Fibroblast of lung (primary cell): ENCODE results near the gene KCNMA1. TPM values are rescaled to one million over a fixed set of nuclear protein-coding genes. Genes with fewer than 3 reads are reported as not detected.

Source experiments
- DNase-seq, 2 donors: peaks; one replicate each; pipeline versions ENCODE4 v3.0.0 to v3.0.0-alpha.2; 2010; ENCODE audit warnings: low read depth in 2 of 2
- H2AFZ ChIP-seq: 2 replicates; pipeline ENCODE4 v1.5.1; 2012; ENCODE audit warnings: low read length, control low read depth, inconsistent platforms
- H3K27ac ChIP-seq: 2 replicates; pipeline ENCODE4 v1.5.1; 2011; ENCODE audit warnings: low read length, control low read depth; ENCODE audit not compliant: insufficient read depth
- H3K27me3 ChIP-seq: 2 replicates; pipeline ENCODE4 v1.5.1; 2011; ENCODE audit warnings: mild to moderate bottlenecking, low read length; ENCODE audit not compliant: control insufficient read depth, insufficient read depth
- H3K36me3 ChIP-seq: 2 replicates; pipeline ENCODE4 v1.5.1; 2011; ENCODE audit warnings: low read length; ENCODE audit not compliant: control insufficient read depth, insufficient read depth
- H3K4me1 ChIP-seq: 2 replicates; pipeline ENCODE4 v1.5.1; 2011; ENCODE audit warnings: low read length; ENCODE audit not compliant: control insufficient read depth, insufficient read depth; ENCODE audit errors: extremely low read depth
- H3K4me2 ChIP-seq: 2 replicates; pipeline ENCODE4 v1.5.1; 2011; ENCODE audit warnings: low read length, control low read depth; ENCODE audit not compliant: insufficient read depth; ENCODE audit errors: extremely low read depth
- H3K4me3 ChIP-seq, 4 experiments: fragments of 200-600 bp in 1 of 4; sonication (generic) in 1 of 4; replicated peaks in 1 of 4; 2 replicates each; pipeline ENCODE4 v1.5.1; 2011 to 2016; ENCODE audit warnings: low read length in 4 of 4, low read depth in 3 of 4, mild to moderate bottlenecking in 3 of 4, control low read depth in 2 of 4, inconsistent platforms in 1 of 4, mixed read lengths in 1 of 4; ENCODE audit not compliant: insufficient read depth in 1 of 4; ENCODE audit errors: control extremely low read depth in 1 of 4
- H3K79me2 ChIP-seq: 2 replicates; pipeline ENCODE4 v1.5.1; 2012; ENCODE audit warnings: mild to moderate bottlenecking, low read length, inconsistent platforms; ENCODE audit not compliant: control insufficient read depth, insufficient read depth
- H3K9ac ChIP-seq: 2 replicates; pipeline ENCODE4 v1.5.1; 2011; ENCODE audit warnings: mild to moderate bottlenecking, low read length, control low read depth; ENCODE audit not compliant: insufficient read depth
- H3K9me3 ChIP-seq: 2 replicates; pipeline ENCODE4 v1.5.1; 2012; ENCODE audit warnings: low read depth, low read length; ENCODE audit not compliant: control insufficient read depth, insufficient read depth
- H4K20me1 ChIP-seq: 2 replicates; pipeline ENCODE4 v1.5.1; 2011; ENCODE audit warnings: low read length; ENCODE audit not compliant: control insufficient read depth, insufficient read depth; ENCODE audit errors: extremely low read depth
- CTCF ChIP-seq, 2 donors: IDR thresholded peaks in 1 of 2; conservative IDR thresholded peaks in 1 of 2; 1 replicate in 1 of 2; 2 replicates in 1 of 2; pipeline ENCODE4 v1.5.1; 2011 to 2012; ENCODE audit warnings: low read length in 2 of 2, control low read depth in 1 of 2, inconsistent platforms in 1 of 2, low read depth in 1 of 2, mild to moderate bottlenecking in 1 of 2
- EZH2 ChIP-seq: IDR thresholded peaks from 2 replicates; pipeline ENCODE4 v1.5.1; 2012; ENCODE audit warnings: low read length, control low read depth, mild to moderate bottlenecking; ENCODE audit errors: missing control alignments
- polyA plus RNA-seq, 2 donors: library from polyadenylated mRNA; depleted of rRNA in 1 of 2; stranded (reverse) in 1 of 2; unstranded in 1 of 2; fragments of >200 nt; gene quantifications; 2 replicates each; pipeline ENCODE4 v1.2.1, GENCODE V29; 2011 to 2012; ENCODE audit warnings: missing spikeins in 1 of 2
- total RNA-seq: library from RNA; depleted of rRNA; stranded (reverse); fragments of >200 nt; gene quantifications from 2 replicates; pipeline ENCODE4 v1.2.1, GENCODE V29; 2014

The KCNMA1 gene
- total and polyA plus RNA-seq, 2 donors (not counting 1 experiment from before 2014, with no cell fraction given), result 31.0 to 138 TPM

GRCh38 chr10:77266242-77266641 lies 371.4 kb downstream of the KCNMA1 start:
- no peak overlapping the region for H3K4me2 ChIP-seq
- H3K4me3 ChIP-seq, result no peak overlapping the region
- no peaks in the 10 kb centered on the region for H4K20me1 ChIP-seq
- no peaks in the 10 kb centered on the region for H3K4me1 ChIP-seq
- no peaks in the 10 kb centered on the region for H3K9me3 ChIP-seq
- no peaks in the 10 kb centered on the region for H3K27me3 ChIP-seq
- no peak overlapping the region for H3K27ac ChIP-seq
- H3K36me3 ChIP-seq, result no peaks in the 10 kb centered on the region
- TF ChIP-seq EZH2 (no peak), CTCF (conservative IDR thresholded peaks at IDR 0.05 in 1 of 2, IDR thresholded peaks at IDR 0.05 in 1 of 2; ENCODE audit: low read depth in 1 of 2, low read length in 2 of 2) (no peak)
- no peak for DNase-seq
- H3K79me2 ChIP-seq, result no peaks in the 10 kb centered on the region
- H3K9ac ChIP-seq, result no peak overlapping the region
- no peak overlapping the region for H2AFZ ChIP-seq

GRCh38 chr10:77264527-77264926 lies 373.1 kb downstream of the KCNMA1 start:
- Histone ChIP-seq H3K9ac (no peak overlapping the region), H3K79me2 (no peaks in the 10 kb centered on the region), H3K4me3 (no peak overlapping the region), H3K27me3 (no peaks in the 10 kb centered on the region), H3K4me2 (no peak overlapping the region), H3K36me3 (no peaks in the 10 kb centered on the region), H3K9me3 (no peaks in the 10 kb centered on the region), H2AFZ (no peak overlapping the region), H3K27ac (no peak overlapping the region), H3K4me1 (no peaks in the 10 kb centered on the region), H4K20me1 (no peaks in the 10 kb centered on the region)
- no peak for DNase-seq
- TF ChIP-seq EZH2 (no peak), CTCF (conservative IDR thresholded peaks at IDR 0.05 in 1 of 2, IDR thresholded peaks at IDR 0.05 in 1 of 2; ENCODE audit: low read depth in 1 of 2, low read length in 2 of 2) (no peak)

- no peaks in the 10 kb centered on the region for H3K9me3 ChIP-seq
- no peaks in the 10 kb centered on the region for H3K27me3 ChIP-seq
- no peak overlapping the region for H3K27ac ChIP-seq
- H4K20me1 ChIP-seq, result no peaks in the 10 kb centered on the region
- H3K79me2 ChIP-seq, result no peaks in the 10 kb centered on the region
- H3K9ac ChIP-seq, result no peak overlapping the region
- no peak for DNase-seq
- TF ChIP-seq EZH2, result no peak
- H2AFZ ChIP-seq, result no peak overlapping the region
- H3K4me1 ChIP-seq, result no peaks in the 10 kb centered on the region
- H3K4me2 ChIP-seq, result no peak overlapping the region
- no peaks in the 10 kb centered on the region for H3K36me3 ChIP-seq
- H3K4me3 ChIP-seq, result no peak overlapping the region
These were observed 373.5 kb downstream of the KCNMA1 start for GRCh38 chr10:77264107-77264506.
